ENCODE results near the gene FKBP10.

GRCh38 chr17:41865596-41865893, 52.7 kb downstream of the FKBP10 start:
- TF ChIP-seq POLR2A (IDR thresholded peaks at IDR 0.05; ENCODE audit: low read depth, low read length) (peak; percentile 58; the same call in 1 of the 2 replicates), TAF1 (IDR thresholded peaks at IDR 0.05; ENCODE audit: borderline replicate concordance, low read depth, low read length) (no peak), POLR2AphosphoS5 (IDR thresholded peaks at IDR 0.05; ENCODE audit: low read depth, low read length) (no peak; the same call in 1 of the 2 replicates)
